HepG2 (cell line): ENCODE results near the gene CALML5. TPM values are rescaled to one million over a fixed set of nuclear protein-coding genes. Genes with fewer than 3 reads are reported as not detected.
A peak's percentile ranks its signal among the peaks of the same experiment; 100 is the strongest.

Experiments used
- CEBPB ChIP-seq: IDR thresholded peaks from 2 replicates; pipeline ENCODE4 v1.6.1; 2011; ENCODE audit warnings: low read depth, low read length, improper control_type of control experiment, borderline replicate concordance
- FOXA1 ChIP-seq, 2 experiments: fragments of 450-650 bp in 1 of 2; sonication (generic) in 1 of 2; formaldehyde crosslinking in 1 of 2; IDR thresholded peaks; 2 replicates each; pipeline versions ENCODE4 v1.4.0 to v1.6.1; 2016 to 2020; ENCODE audit warnings: missing genetic modification reagents in 1 of 2
- FUBP1 ChIP-seq: sonication (generic); formaldehyde crosslinking; IDR thresholded peaks from 2 replicates; pipeline ENCODE4 v1.5.1; 2020; ENCODE audit warnings: missing genetic modification reagents, mild to moderate bottlenecking, borderline replicate concordance
- GATAD1 ChIP-seq: IDR thresholded peaks from 2 replicates; pipeline ENCODE4 v1.6.1; 2016; ENCODE audit warnings: missing genetic modification reagents, missing compliant biosample characterization
- HNRNPH1 ChIP-seq: fragments of 200-400 bp; formaldehyde crosslinking; optimal IDR thresholded peaks from 2 replicates; pipeline ENCODE3; 2017; ENCODE audit warnings: mild to moderate bottlenecking, low read depth, low read length
- MED1 ChIP-seq: sonication (generic); formaldehyde crosslinking; IDR thresholded peaks from 2 replicates; pipeline ENCODE4 v1.4.0; 2020; ENCODE audit warnings: missing genetic modification reagents
- MYPOP ChIP-seq: sonication (generic); formaldehyde crosslinking; IDR thresholded peaks from 2 replicates; pipeline ENCODE4 v1.8.1; 2023; ENCODE audit warnings: mild to moderate bottlenecking, moderate library complexity, missing genetic modification reagents
- SIN3B ChIP-seq: fragments of 150-350 bp; IDR thresholded peaks from 2 replicates; pipeline ENCODE4 v1.6.1; 2014; ENCODE audit warnings: low read length
- SP1 ChIP-seq, 2 experiments: fragments of 450-650 bp in 1 of 2; sonication (generic) in 1 of 2; formaldehyde crosslinking in 1 of 2; IDR thresholded peaks; 2 replicates each; pipeline versions ENCODE4 v1.4.0 to v1.6.1; 2016 to 2020; ENCODE audit warnings: missing genetic modification reagents in 1 of 2
- SP4 ChIP-seq: sonication (generic); formaldehyde crosslinking; IDR thresholded peaks from 2 replicates; pipeline ENCODE4 v1.8.1; 2023; ENCODE audit warnings: mild to moderate bottlenecking, missing genetic modification reagents
- SP5 ChIP-seq: IDR thresholded peaks from 2 replicates; pipeline ENCODE4 v1.6.1; 2016; ENCODE audit warnings: low read depth, borderline replicate concordance
- YEATS2 ChIP-seq: sonication (generic); formaldehyde crosslinking; IDR thresholded peaks from 2 replicates; pipeline ENCODE4 v1.4.0; 2020; ENCODE audit warnings: missing genetic modification reagents, borderline replicate concordance
- ZFP37 ChIP-seq: sonication (generic); formaldehyde crosslinking; IDR thresholded peaks from 2 replicates; pipeline ENCODE4 v1.4.0; 2020; ENCODE audit warnings: missing genetic modification reagents, borderline replicate concordance
- ZGPAT ChIP-seq: IDR thresholded peaks from 2 replicates; pipeline ENCODE4 v1.6.1; 2016; ENCODE audit warnings: mild to moderate bottlenecking
- ZHX2 ChIP-seq, 2 experiments: sonication (generic) in 1 of 2; formaldehyde crosslinking in 1 of 2; IDR thresholded peaks; 2 replicates each; pipeline versions ENCODE4 v1.6.1 to v1.9.0; 2014 to 2022; ENCODE audit warnings: antibody characterized with exemption in 1 of 2, borderline replicate concordance in 1 of 2, inconsistent platforms in 1 of 2, low read depth in 1 of 2, missing genetic modification reagents in 1 of 2
- ZMYM2 ChIP-seq: sonication (generic); formaldehyde crosslinking; IDR thresholded peaks from 2 replicates; pipeline ENCODE4 v1.8.0; 2022; ENCODE audit warnings: mild to moderate bottlenecking, missing genetic modification reagents
- ZNF343 ChIP-seq: sonication (generic); formaldehyde crosslinking; IDR thresholded peaks from 2 replicates; pipeline ENCODE4 v1.4.0; 2020; ENCODE audit warnings: mild to moderate bottlenecking, missing genetic modification reagents
- ZNF776 ChIP-seq: sonication (generic); formaldehyde crosslinking; IDR thresholded peaks from 2 replicates; pipeline ENCODE4 v1.4.0; 2020; ENCODE audit warnings: mild to moderate bottlenecking, missing genetic modification reagents
- ZNF891 ChIP-seq: sonication (generic); formaldehyde crosslinking; IDR thresholded peaks from 2 replicates; pipeline ENCODE4 v1.5.0; 2020; ENCODE audit warnings: mild to moderate bottlenecking, missing genetic modification reagents
- polyA plus RNA-seq, 8 experiments: library from polyadenylated mRNA; depleted of rRNA in 3 of 8; stranded (reverse) in 7 of 8; unstranded in 1 of 8; fragments of >200 nt; fragmentation: Illumina TruSeq in 4 of 8; extraction: Trizol in 4 of 8; gene quantifications; 2 replicates each; pipeline versions ENCODE4 v1.2.1 to v1.2.3, GENCODE V29; 2011 to 2016; ENCODE audit warnings: low read depth in 4 of 8, missing spikeins in 1 of 8, mixed read lengths in 1 of 8; ENCODE audit not compliant: insufficient read depth in 1 of 8
- total RNA-seq, 5 experiments: library from RNA; depleted of rRNA; stranded (reverse); fragments of >200 nt; fragmentation: Illumina TruSeq; extraction: Trizol; gene quantifications; 2 replicates each; pipeline ENCODE4 v1.2.3, GENCODE V29; 2016; ENCODE audit warnings: low read depth in 1 of 5

The CALML5 gene
- total and polyA plus RNA-seq, 2 of the 13 experiments (the other 11 are each of a cell fraction or from before 2014, with no cell fraction given): not detected

DNA sequence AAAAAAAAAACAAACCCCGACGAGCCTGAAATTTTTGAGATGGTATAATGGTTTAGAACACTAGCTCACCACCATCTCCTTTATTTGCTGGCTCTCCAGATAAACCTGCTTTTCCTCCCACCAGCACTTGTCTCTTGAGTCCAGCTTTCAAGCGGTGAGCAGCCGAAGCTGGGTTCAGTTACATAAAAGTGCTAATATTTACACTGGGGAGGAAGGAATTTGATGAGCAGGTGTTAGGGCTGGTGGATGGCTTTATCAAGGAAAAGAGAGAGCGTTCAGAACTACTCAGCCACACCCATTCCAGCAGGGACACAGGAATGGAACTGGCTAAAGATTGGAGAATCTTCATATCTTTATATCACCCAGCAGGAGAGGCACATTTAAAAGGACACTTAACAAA lies 18.8 kb upstream of the CALML5 start (continued):
- TF ChIP-seq YEATS2 (CRISPR knock-in tag) (no peak), FOXA1 (IDR thresholded peaks at IDR 0.05) (no peak), FOXA1 (CRISPR knock-in tag; IDR thresholded peaks at IDR 0.05) (peak; percentile 80), MED1 (CRISPR knock-in tag) (peak; percentile 54), HNRNPH1 (no peak), ZFP37 (CRISPR knock-in tag) (no peak), ZNF343 (no peak), ZGPAT (CRISPR knock-in tag) (no peak), SP5 (CRISPR knock-in tag) (peak; percentile 48), MYPOP (CRISPR knock-in tag) (no peak), ZNF776 (CRISPR knock-in tag) (no peak), ZMYM2 (CRISPR knock-in tag) (no peak), GATAD1 (CRISPR knock-in tag) (no peak), SIN3B (no peak), ZNF891 (CRISPR knock-in tag) (no peak), CEBPB (no peak), FUBP1 (CRISPR knock-in tag) (no peak), ZHX2 (IDR thresholded peaks at IDR 0.05; ENCODE audit: low read depth) (no peak), ZHX2 (CRISPR knock-in tag; IDR thresholded peaks at IDR 0.05; ENCODE audit: borderline replicate concordance) (no peak), SP1 (IDR thresholded peaks at IDR 0.05) (no peak), SP1 (CRISPR knock-in tag; IDR thresholded peaks at IDR 0.05) (no peak), SP4 (CRISPR knock-in tag) (no peak)
